ENCODE data around the gene GUCA2A.

Gene GUCA2A

GRCh38 chr1:42114229-42114628 lies 50.3 kb downstream of the GUCA2A start:
- TF ChIP-seq CTCF (conservative IDR thresholded peaks at IDR 0.05; ENCODE audit: control insufficient read depth, insufficient read depth, low read depth, low read length), result no peak
- DNase-seq (ENCODE audit: low read depth), result no peak
- no peak overlapping the region for H3K4me3 ChIP-seq (ENCODE audit: control insufficient read depth, low read depth, low read length)
